ENCODE data around the gene E2F7.

DNA sequence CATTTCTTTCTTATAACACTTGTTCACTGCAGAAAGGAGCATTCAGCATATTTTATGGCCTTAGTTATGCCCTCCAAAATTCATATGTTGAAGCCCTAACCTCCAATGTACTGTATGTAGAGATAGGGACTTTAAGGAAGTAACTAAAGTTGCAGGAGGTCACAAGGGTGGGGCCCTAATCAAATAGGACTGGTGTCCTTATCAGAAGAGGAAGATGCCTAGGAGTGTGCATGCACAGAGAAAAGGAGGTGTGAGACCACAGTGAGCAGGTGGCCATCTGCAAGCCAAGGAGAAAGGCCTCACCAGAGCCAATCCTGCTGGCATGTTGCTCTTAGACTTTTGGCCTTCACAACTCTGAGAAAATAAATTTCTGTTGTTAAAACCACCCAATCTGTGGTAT is 12.9 kb upstream of the E2F7 start:
- TF ChIP-seq, protein P1, sequence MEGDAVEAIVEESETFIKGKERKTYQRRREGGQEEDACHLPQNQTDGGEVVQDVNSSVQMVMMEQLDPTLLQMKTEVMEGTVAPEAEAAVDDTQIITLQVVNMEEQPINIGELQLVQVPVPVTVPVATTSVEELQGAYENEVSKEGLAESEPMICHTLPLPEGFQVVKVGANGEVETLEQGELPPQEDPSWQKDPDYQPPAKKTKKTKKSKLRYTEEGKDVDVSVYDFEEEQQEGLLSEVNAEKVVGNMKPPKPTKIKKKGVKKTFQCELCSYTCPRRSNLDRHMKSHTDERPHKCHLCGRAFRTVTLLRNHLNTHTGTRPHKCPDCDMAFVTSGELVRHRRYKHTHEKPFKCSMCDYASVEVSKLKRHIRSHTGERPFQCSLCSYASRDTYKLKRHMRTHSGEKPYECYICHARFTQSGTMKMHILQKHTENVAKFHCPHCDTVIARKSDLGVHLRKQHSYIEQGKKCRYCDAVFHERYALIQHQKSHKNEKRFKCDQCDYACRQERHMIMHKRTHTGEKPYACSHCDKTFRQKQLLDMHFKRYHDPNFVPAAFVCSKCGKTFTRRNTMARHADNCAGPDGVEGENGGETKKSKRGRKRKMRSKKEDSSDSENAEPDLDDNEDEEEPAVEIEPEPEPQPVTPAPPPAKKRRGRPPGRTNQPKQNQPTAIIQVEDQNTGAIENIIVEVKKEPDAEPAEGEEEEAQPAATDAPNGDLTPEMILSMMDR (conservative IDR thresholded peaks at IDR 0.05), result no peak
- no peak for TF ChIP-seq ZFX (IDR thresholded peaks at IDR 0.05)

Measured in C4-2B (cell line).